Measurements from ENCODE around the gene PRSS33. TPM values are rescaled to one million over a fixed set of nuclear protein-coding genes. Genes with fewer than 3 reads are reported as not detected.
A peak's percentile ranks its signal among the peaks of the same experiment; 100 is the strongest.

The PRSS33 gene
- total and polyA plus RNA-seq, 8 donors = 0.13 to 0.75 (median 0.25) TPM; not detected in 2

GRCh38 chr16:2833776-2834175 lies 46.4 kb upstream of the PRSS33 start:
- no peak for TF ChIP-seq CTCF (IDR thresholded peaks at IDR 0.05)
- H3K4me3 ChIP-seq = no peak overlapping the region
- intact Hi-C loops (cut with DNase I) = no loop called here
- peaks cover 0 to 12% of the 10 kb centered on the region in 2 donors for H3K4me1 ChIP-seq
- H3K36me3 ChIP-seq = no peaks in the 10 kb centered on the region
- no peak for ATAC-seq
- no peak for DNase-seq
- peaks cover 0 to 11% of the 10 kb centered on the region in 2 donors for H3K27me3 ChIP-seq
- H3K9me3 ChIP-seq = no peaks in the 10 kb centered on the region
- H3K27ac ChIP-seq = no peak overlapping the region

GRCh38 chr16:2831203-2831602 lies 43.8 kb upstream of the PRSS33 start:
- ATAC-seq = no peak

GRCh38 chr16:2830355-2830695 lies 43.0 kb upstream of the PRSS33 start:
- Histone ChIP-seq H3K9me3 (no peaks in the 10 kb centered on the region), H3K36me3 (no peaks in the 10 kb centered on the region), H3K4me1 (peaks cover 0 to 12% of the 10 kb centered on the region in 2 donors), H3K4me3 (no peak overlapping the region), H3K27me3 (peaks cover 0 to 10% of the 10 kb centered on the region in 2 donors), H3K27ac (no peak overlapping the region)
- peak in 1 of 4 donors; percentile 55 for DNase-seq
- TF ChIP-seq CTCF (IDR thresholded peaks at IDR 0.05) = no peak
- intact Hi-C loops (cut with DNase I) = no loop called here
- ATAC-seq = no peak

More at GRCh38 chr16:2831203-2831602, 43.8 kb upstream of the PRSS33 start:
- Histone ChIP-seq H3K27me3 (peaks cover 0 to 8% of the 10 kb centered on the region in 2 donors), H3K27ac (no peak overlapping the region), H3K4me1 (peaks cover 0 to 12% of the 10 kb centered on the region in 2 donors), H3K4me3 (no peak overlapping the region), H3K36me3 (no peaks in the 10 kb centered on the region), H3K9me3 (no peaks in the 10 kb centered on the region)
- intact Hi-C loops (cut with DNase I) = no loop called here
- DNase-seq = peak in 1 of 4 donors; percentile 43
- no peak for TF ChIP-seq CTCF (IDR thresholded peaks at IDR 0.05)

GRCh38 chr16:2829501-2830354 lies 42.4 kb upstream of the PRSS33 start, which contains the start of gene ZG16B:
ZG16B (plus strand) TSS chr16:2830303; CDS start chr16:2830442, 139 bp downstream.
- no peaks in the 10 kb centered on the region for H3K9me3 ChIP-seq
- peaks cover 0 to 12% of the 10 kb centered on the region in 2 donors for H3K4me1 ChIP-seq
- H3K36me3 ChIP-seq = no peaks in the 10 kb centered on the region
- peak in 1 of 4 donors; percentile 55 for DNase-seq
- TF ChIP-seq CTCF (IDR thresholded peaks at IDR 0.05) = no peak
- H3K27me3 ChIP-seq = peaks cover 0 to 13% of the 10 kb centered on the region in 2 donors
- ATAC-seq = no peak
- intact Hi-C loops (cut with DNase I) = no loop called here
- no peak within 1 kb of the TSS for H3K27ac ChIP-seq
- no peak within 1 kb of the TSS for H3K4me3 ChIP-seq

- DNase-seq (peak in 1 of 4 donors; percentile 61), ATAC-seq (no peak)
- Histone ChIP-seq H3K4me1 (peaks cover 0 to 12% of the 10 kb centered on the region in 2 donors), H3K36me3 (no peaks in the 10 kb centered on the region), H3K27me3 (peaks cover 0 to 13% of the 10 kb centered on the region in 2 donors), H3K4me3 (no peak overlapping the region), H3K9me3 (no peaks in the 10 kb centered on the region), H3K27ac (no peak overlapping the region)
- intact Hi-C loops (cut with DNase I) = no loop called here
- TF ChIP-seq CTCF (IDR thresholded peaks at IDR 0.05) = no peak
Measured at GRCh38 chr16:2828876-2829430, 41.6 kb upstream of the PRSS33 start.

All from left lung (tissue), 10 donors.